HCT116 (cell line): ENCODE results near the gene ADGRG1. TPM values are rescaled to one million over a fixed set of nuclear protein-coding genes. Genes with fewer than 3 reads are reported as not detected.

Experiments
- ATAC-seq: fragments of 200-7000 bp; cut with Tn5 transposase; 2 replicates; pipeline ENCODE4 v1.9.1; 2020; ENCODE audit warnings: mild to moderate bottlenecking, moderate library complexity
- BruUV-seq: library from RNA; stranded (reverse); fragments of 400-500 nt; replicated peaks from 2 replicates; lab custom pipeline; 2021; lab: Mats Ljungman, UMichigan
- CTCF ChIA-PET: fragments of 300-600 bp; sonication (Branson Sonifier 250); formaldehyde crosslinking; loops from one replicate; lab custom pipeline; 2021; ENCODE audit warnings: antibody characterized with exemption; lab: Charles Lee
- POLR2A ChIA-PET: fragments of 300-600, 350-600 bp; sonication (Branson Sonifier 250); formaldehyde crosslinking; loops from one replicate; lab custom pipeline; 2021; ENCODE audit warnings: antibody characterized with exemption; lab: Charles Lee
- RAD21 ChIA-PET, 2 experiments: fragments of 300-600 bp; sonication (Branson Sonifier 250); formaldehyde crosslinking; loops; one replicate each; lab custom pipeline; 2023; ENCODE audit warnings: low total read pairs in 2 of 2; ENCODE audit not compliant: uncharacterized antibody in 2 of 2, unreplicated experiment in 2 of 2, low non-redundant PET in 1 of 2; lab: Charles Lee
- DNase-seq: peaks from one replicate; pipeline ENCODE4 v3.0.0-alpha.2; 2010; ENCODE audit warnings: low read depth, low spot score
- H2AFZ ChIP-seq: fragments of 200-600 bp; shearing (Covaris generic), sonication (generic); 2 replicates; pipeline ENCODE4 v1.6.1; 2017; ENCODE audit warnings: low read depth, mixed run types, mixed read lengths, antibody characterized with exemption, low read length; ENCODE audit not compliant: poor library complexity, severe bottlenecking
- H3K27ac ChIP-seq: 2 replicates; pipeline ENCODE4 v1.5.1; 2012; ENCODE audit warnings: low read depth, low read length
- H3K27me3 ChIP-seq: fragments of 200-600 bp; sonication (generic); 2 replicates; pipeline ENCODE4 v1.6.1; 2016; ENCODE audit warnings: mixed run types, low read length, mixed read lengths; ENCODE audit not compliant: insufficient read depth
- H3K36me3 ChIP-seq, 2 experiments: fragments of 200-500 bp in 1 of 2; fragments of 200-600 bp in 1 of 2; sonication (Bioruptor generic) in 1 of 2; sonication (generic) in 1 of 2; 2 replicates each; pipeline versions ENCODE4 v1.5.1 to v1.6.1; 2014 to 2016; ENCODE audit warnings: low read length in 2 of 2, inconsistent platforms in 1 of 2, mixed read lengths in 1 of 2, mixed run types in 1 of 2; ENCODE audit not compliant: insufficient read depth in 2 of 2, control insufficient read depth in 1 of 2
- H3K4me1 ChIP-seq, 2 experiments: fragments of 200-600 bp in 1 of 2; sonication (generic) in 1 of 2; 2 replicates each; pipeline versions ENCODE4 v1.5.1 to v1.6.1; 2012 to 2017; ENCODE audit warnings: low read length in 2 of 2, inconsistent platforms in 1 of 2, mild to moderate bottlenecking in 1 of 2, mixed read lengths in 1 of 2, mixed run types in 1 of 2, moderate library complexity in 1 of 2; ENCODE audit not compliant: insufficient read depth in 2 of 2, control insufficient read depth in 1 of 2
- H3K4me2 ChIP-seq: fragments of 200-600 bp; sonication (generic); 2 replicates; pipeline ENCODE4 v1.6.1; 2017; ENCODE audit warnings: mixed run types, low read length, mixed read lengths
- H3K4me3 ChIP-seq, 2 experiments: fragments of 200-600 bp in 1 of 2; sonication (generic) in 1 of 2; replicated peaks in 1 of 2; 2 replicates each; pipeline ENCODE4 v1.5.1; 2011 to 2016; ENCODE audit warnings: low read length in 2 of 2, control low read depth in 1 of 2, low read depth in 1 of 2, mild to moderate bottlenecking in 1 of 2, mixed read lengths in 1 of 2, mixed run types in 1 of 2
- H3K79me2 ChIP-seq: fragments of 200-600 bp; sonication (generic); 2 replicates; pipeline ENCODE4 v1.6.1; 2017; ENCODE audit warnings: mild to moderate bottlenecking, mixed run types, low read length, moderate library complexity, mixed read lengths; ENCODE audit not compliant: insufficient read depth
- H3K9ac ChIP-seq: fragments of 200-600 bp; sonication (generic); 2 replicates; pipeline ENCODE4 v1.6.1; 2016; ENCODE audit warnings: low read length, mixed read lengths
- H3K9me2 ChIP-seq: fragments of 200-600 bp; sonication (generic), shearing (Covaris generic); 2 replicates; pipeline ENCODE4 v1.6.1; 2017; ENCODE audit warnings: mixed run types, mild to moderate bottlenecking, moderate library complexity; ENCODE audit not compliant: insufficient read depth
- H3K9me3 ChIP-seq, 2 experiments: fragments of 200-500 bp in 1 of 2; fragments of 200-600 bp in 1 of 2; sonication (Bioruptor generic) in 1 of 2; sonication (generic) in 1 of 2; 2 replicates each; pipeline ENCODE4 v1.6.1; 2014 to 2017; ENCODE audit warnings: low read length in 2 of 2, mixed read lengths in 2 of 2, inconsistent platforms in 1 of 2, low read depth in 1 of 2, mild to moderate bottlenecking in 1 of 2, mixed run types in 1 of 2, moderate library complexity in 1 of 2; ENCODE audit not compliant: control insufficient read depth in 1 of 2, insufficient read depth in 1 of 2
- H4K20me1 ChIP-seq: fragments of 200-600 bp; sonication (generic), shearing (Covaris generic); 2 replicates; pipeline ENCODE4 v1.6.1; 2017; ENCODE audit warnings: mixed run types, mild to moderate bottlenecking, moderate library complexity; ENCODE audit not compliant: insufficient read depth
- ATF3 ChIP-seq: IDR thresholded peaks from 2 replicates; pipeline ENCODE4 v1.6.1; 2012
- CBX3 ChIP-seq: IDR thresholded peaks from 2 replicates; pipeline ENCODE4 v1.6.1; 2012; ENCODE audit warnings: low read depth
- CEBPB ChIP-seq: IDR thresholded peaks from 2 replicates; pipeline ENCODE4 v1.6.1; 2012; ENCODE audit warnings: low read depth
- CTCF ChIP-seq, 3 experiments: fragments of 200-600 bp in 1 of 3; sonication (generic) in 1 of 3; IDR thresholded peaks in 2 of 3; conservative IDR thresholded peaks in 1 of 3; 2 replicates each; pipeline ENCODE4 v1.5.1; 2012 to 2017; ENCODE audit warnings: low read depth in 2 of 3, low read length in 2 of 3, antibody characterized with exemption in 1 of 3, borderline replicate concordance in 1 of 3, control low read depth in 1 of 3, mild to moderate bottlenecking in 1 of 3, mixed read lengths in 1 of 3, mixed run types in 1 of 3, moderate library complexity in 1 of 3; ENCODE audit not compliant: insufficient read depth in 1 of 3
- EGR1 ChIP-seq: IDR thresholded peaks from 2 replicates; pipeline ENCODE4 v1.6.1; 2012; ENCODE audit warnings: low read depth
- ELF1 ChIP-seq: IDR thresholded peaks from 2 replicates; pipeline ENCODE4 v1.6.1; 2012; ENCODE audit warnings: low read depth, borderline replicate concordance
- EZH2 ChIP-seq: fragments of 200-600 bp; sonication (generic); IDR thresholded peaks from 2 replicates; pipeline ENCODE4 v1.6.1; 2017; ENCODE audit warnings: antibody characterized with exemption, mixed run types
- EZH2phosphoT487 ChIP-seq: fragments of 200-600 bp; IDR thresholded peaks from 2 replicates; pipeline ENCODE4 v1.6.1; 2018; ENCODE audit warnings: antibody characterized with exemption, borderline replicate concordance
- JUND ChIP-seq: IDR thresholded peaks from 2 replicates; pipeline ENCODE4 v1.6.1; 2012
- POLR2A ChIP-seq: IDR thresholded peaks from 2 replicates; pipeline ENCODE4 v1.7.0; 2011; ENCODE audit warnings: borderline replicate concordance; ENCODE audit not compliant: insufficient read depth, insufficient read length; ENCODE audit errors: extremely low read depth
- POLR2AphosphoS5 ChIP-seq: IDR thresholded peaks from 2 replicates; pipeline ENCODE4 v1.6.1; 2011; ENCODE audit warnings: mild to moderate bottlenecking, low read depth, low read length, moderate library complexity
- RAD21 ChIP-seq: IDR thresholded peaks from 2 replicates; pipeline ENCODE4 v1.6.1; 2012; ENCODE audit warnings: low read depth, mild to moderate bottlenecking
- SIN3A ChIP-seq: IDR thresholded peaks from 2 replicates; pipeline ENCODE4 v1.6.1; 2012; ENCODE audit warnings: low read depth
- SP1 ChIP-seq: IDR thresholded peaks from 2 replicates; pipeline ENCODE4 v1.6.1; 2012; ENCODE audit warnings: low read depth
- SRF ChIP-seq: IDR thresholded peaks from 2 replicates; pipeline ENCODE4 v1.6.1; 2012; ENCODE audit warnings: low read depth
- TCF7L2 ChIP-seq: IDR thresholded peaks from 2 replicates; pipeline ENCODE4 v1.7.0; 2011; ENCODE audit warnings: borderline replicate concordance, inconsistent platforms; ENCODE audit not compliant: insufficient read depth, insufficient read length; ENCODE audit errors: extremely low read depth
- ZFX ChIP-seq: fragments of 450-650 bp; IDR thresholded peaks from 2 replicates; pipeline ENCODE4 v1.6.1; 2017
- ZNF274 ChIP-seq: fragments of 200-500 bp; sonication (Bioruptor generic); IDR thresholded peaks from 2 replicates; pipeline ENCODE4 v1.6.1; 2014; ENCODE audit warnings: mild to moderate bottlenecking, low read depth, low read length, inconsistent platforms
- intact Hi-C: fragments of 100-400 bp; cut with micrococcal nuclease; formaldehyde crosslinking; loops from 2 replicates; pipeline ENCODE4 v1.10.0; 2022
- total RNA-seq: library from RNA; stranded (reverse); gene quantifications from one replicate; pipeline ENCODE4 v1.2.1, GENCODE V29; 2021; ENCODE audit not compliant: unreplicated experiment
- TF ChIP-seq, protein P1 (sequence below): IDR thresholded peaks from 2 replicates; pipeline ENCODE4 v1.6.1; 2011; ENCODE audit warnings: mild to moderate bottlenecking, low read length, moderate library complexity; ENCODE audit not compliant: insufficient replicate concordance; ENCODE audit errors: extremely low read depth

ADGRG1 gene
- total RNA-seq, 1 experiment from 2014 or later: 36.4 TPM

GRCh38 chr16:57699481-57699880 is 71.1 kb downstream of the ADGRG1 start (continued):
- TF ChIP-seq RAD21 (no peak), JUND (no peak), SRF (no peak), ATF3 (no peak)

GRCh38 chr16:57699899-57700298 is 71.5 kb downstream of the ADGRG1 start:
- Histone ChIP-seq H3K9ac (no peak overlapping the region), H3K36me3 (no peaks in the 10 kb centered on the region), H3K4me1 (peaks cover 0 to under 1% of the 10 kb centered on the region in 2 experiments; a peak in 1 of 4 replicates), H3K4me2 (no peak overlapping the region), H3K4me3 (no peak overlapping the region), H4K20me1 (no peaks in the 10 kb centered on the region), H3K79me2 (no peaks in the 10 kb centered on the region), H3K9me3 (no peaks in the 10 kb centered on the region), H3K9me2 (no peaks in the 10 kb centered on the region), H3K27ac (no peak overlapping the region), H3K27me3 (no peaks in the 10 kb centered on the region), H2AFZ (no peak overlapping the region)
- no peak for TF ChIP-seq ZNF274
- TF ChIP-seq CEBPB: no peak
- no peak for TF ChIP-seq EZH2
- TF ChIP-seq POLR2AphosphoS5: no peak
- TF ChIP-seq ZFX: no peak
- no peak for TF ChIP-seq SRF
- TF ChIP-seq SIN3A: no peak
- no peak for TF ChIP-seq RAD21
- TF ChIP-seq, protein P1, sequence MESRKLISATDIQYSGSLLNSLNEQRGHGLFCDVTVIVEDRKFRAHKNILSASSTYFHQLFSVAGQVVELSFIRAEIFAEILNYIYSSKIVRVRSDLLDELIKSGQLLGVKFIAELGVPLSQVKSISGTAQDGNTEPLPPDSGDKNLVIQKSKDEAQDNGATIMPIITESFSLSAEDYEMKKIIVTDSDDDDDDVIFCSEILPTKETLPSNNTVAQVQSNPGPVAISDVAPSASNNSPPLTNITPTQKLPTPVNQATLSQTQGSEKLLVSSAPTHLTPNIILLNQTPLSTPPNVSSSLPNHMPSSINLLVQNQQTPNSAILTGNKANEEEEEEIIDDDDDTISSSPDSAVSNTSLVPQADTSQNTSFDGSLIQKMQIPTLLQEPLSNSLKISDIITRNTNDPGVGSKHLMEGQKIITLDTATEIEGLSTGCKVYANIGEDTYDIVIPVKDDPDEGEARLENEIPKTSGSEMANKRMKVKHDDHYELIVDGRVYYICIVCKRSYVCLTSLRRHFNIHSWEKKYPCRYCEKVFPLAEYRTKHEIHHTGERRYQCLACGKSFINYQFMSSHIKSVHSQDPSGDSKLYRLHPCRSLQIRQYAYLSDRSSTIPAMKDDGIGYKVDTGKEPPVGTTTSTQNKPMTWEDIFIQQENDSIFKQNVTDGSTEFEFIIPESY: no peak
- TF ChIP-seq SP1: no peak
- no peak for TF ChIP-seq POLR2A
- TF ChIP-seq CTCF (IDR thresholded peaks at IDR 0.05 in 2 of 3, conservative IDR thresholded peaks at IDR 0.05 in 1 of 3; ENCODE audit: borderline replicate concordance in 1 of 3, insufficient read depth in 1 of 3, low read depth in 2 of 3, low read length in 2 of 3): no peak
- no peak for TF ChIP-seq ELF1
- TF ChIP-seq TCF7L2: no peak
- TF ChIP-seq EZH2phosphoT487: no peak
- TF ChIP-seq EGR1: no peak
- TF ChIP-seq CBX3: no peak
- no peak for TF ChIP-seq JUND
- no peak for ATAC-seq
- CTCF ChIA-PET: no interaction called here
- POLR2A ChIA-PET: no interaction called here
- DNase-seq: no peak
- BruUV-seq: no TSS peak
- RAD21 ChIA-PET: no interaction called here
- intact Hi-C loops: no loop called here
